HepG2 (cell line): ENCODE results near the gene FKBP8. TPM values are rescaled to one million over a fixed set of nuclear protein-coding genes. Genes with fewer than 3 reads are reported as not detected.

Experiments
- ATF4 ChIP-seq, 2 experiments: fragments of 450-650 bp in 1 of 2; sonication (generic) in 1 of 2; formaldehyde crosslinking; IDR thresholded peaks; 2 replicates each; pipeline versions ENCODE4 v1.5.0 to v1.8.0; 2020 to 2022; ENCODE audit warnings: mild to moderate bottlenecking in 1 of 2, missing genetic modification reagents in 1 of 2
- ATRX ChIP-seq: sonication (generic); formaldehyde crosslinking; IDR thresholded peaks from 2 replicates; pipeline ENCODE4 v1.4.0; 2020; ENCODE audit warnings: missing genetic modification reagents, borderline replicate concordance
- CAMTA2 ChIP-seq: sonication (generic); formaldehyde crosslinking; IDR thresholded peaks from 2 replicates; pipeline ENCODE4 v1.4.0; 2020; ENCODE audit warnings: mild to moderate bottlenecking, missing genetic modification reagents, borderline replicate concordance
- GATAD1 ChIP-seq: IDR thresholded peaks from 2 replicates; pipeline ENCODE4 v1.6.1; 2016; ENCODE audit warnings: missing genetic modification reagents, missing compliant biosample characterization
- JUND ChIP-seq: sonication (generic); formaldehyde crosslinking; IDR thresholded peaks from 2 replicates; pipeline ENCODE4 v1.8.0; 2022; ENCODE audit warnings: mild to moderate bottlenecking, missing genetic modification reagents
- MXI1 ChIP-seq: IDR thresholded peaks from 3 replicates; pipeline ENCODE4 v1.6.1; 2012; ENCODE audit warnings: low read depth, low read length, inconsistent platforms, borderline replicate concordance
- NCOA2 ChIP-seq: sonication (generic); formaldehyde crosslinking; IDR thresholded peaks from 2 replicates; pipeline ENCODE4 v1.8.0; 2022; ENCODE audit warnings: inconsistent platforms
- NFYC ChIP-seq: IDR thresholded peaks from 2 replicates; pipeline ENCODE4 v1.6.1; 2016; ENCODE audit warnings: missing genetic modification reagents, missing compliant biosample characterization
- NR3C1 ChIP-seq: sonication (generic); formaldehyde crosslinking; IDR thresholded peaks from 2 replicates; pipeline ENCODE4 v1.4.0; 2020; ENCODE audit warnings: missing genetic modification reagents
- PHF20 ChIP-seq: sonication (generic); formaldehyde crosslinking; IDR thresholded peaks from 2 replicates; pipeline ENCODE4 v1.5.0; 2020; ENCODE audit warnings: mild to moderate bottlenecking, missing genetic modification reagents
- PPARG ChIP-seq: conservative IDR thresholded peaks from 2 replicates; pipeline ENCODE4 v1.6.1; 2016; ENCODE audit warnings: missing biosample characterization, missing genetic modification reagents
- SNRNP70 ChIP-seq: fragments of 200-400 bp; formaldehyde crosslinking; IDR thresholded peaks from 2 replicates; pipeline ENCODE4 v1.6.1; 2017; ENCODE audit warnings: mild to moderate bottlenecking, low read depth, low read length, moderate library complexity
- SRSF9 ChIP-seq: fragments of 200-400 bp; formaldehyde crosslinking; IDR thresholded peaks from 2 replicates; pipeline ENCODE4 v1.6.1; 2018; ENCODE audit warnings: borderline replicate concordance, mild to moderate bottlenecking, low read depth, low read length; ENCODE audit not compliant: insufficient read depth, poor library complexity, severe bottlenecking
- TOE1 ChIP-seq: sonication (generic); formaldehyde crosslinking; IDR thresholded peaks from 2 replicates; pipeline ENCODE4 v1.4.0; 2020; ENCODE audit warnings: mild to moderate bottlenecking, missing genetic modification reagents
- U2AF1 ChIP-seq: fragments of 200-400 bp; formaldehyde crosslinking; optimal IDR thresholded peaks from 2 replicates; pipeline ENCODE3; 2017; ENCODE audit warnings: mild to moderate bottlenecking, low read depth, low read length
- ZBTB21 ChIP-seq: sonication (generic); formaldehyde crosslinking; IDR thresholded peaks from 2 replicates; pipeline ENCODE4 v1.4.0; 2020; ENCODE audit warnings: missing genetic modification reagents
- ZBTB44 ChIP-seq: sonication (generic); formaldehyde crosslinking; IDR thresholded peaks from 2 replicates; pipeline ENCODE4 v1.4.0; 2020; ENCODE audit warnings: missing genetic modification reagents
- ZFP36L1 ChIP-seq: sonication (generic); formaldehyde crosslinking; IDR thresholded peaks from 2 replicates; pipeline ENCODE4 v1.8.0; 2022; ENCODE audit warnings: mild to moderate bottlenecking, missing genetic modification reagents, moderate library complexity
- ZKSCAN1 ChIP-seq: fragments of 150-350 bp; IDR thresholded peaks from 2 replicates; pipeline ENCODE4 v1.6.1; 2014; ENCODE audit warnings: low read length
- ZNF275 ChIP-seq: sonication (generic); formaldehyde crosslinking; IDR thresholded peaks from 2 replicates; pipeline ENCODE4 v1.8.0; 2022; ENCODE audit warnings: missing genetic modification reagents, mild to moderate bottlenecking, inconsistent platforms, borderline replicate concordance
- ZNF337 ChIP-seq: sonication (generic); formaldehyde crosslinking; IDR thresholded peaks from 2 replicates; pipeline ENCODE4 v1.5.1; 2020; ENCODE audit warnings: missing genetic modification reagents, low read depth, mild to moderate bottlenecking, borderline replicate concordance
- ZNF503 ChIP-seq: sonication (generic); formaldehyde crosslinking; IDR thresholded peaks from 2 replicates; pipeline ENCODE4 v1.4.0; 2020; ENCODE audit warnings: missing genetic modification reagents
- ZNF562 ChIP-seq: sonication (generic); formaldehyde crosslinking; IDR thresholded peaks from 2 replicates; pipeline ENCODE4 v1.8.0; 2022; ENCODE audit warnings: missing genetic modification reagents, borderline replicate concordance
- ZNF782 ChIP-seq: sonication (generic); formaldehyde crosslinking; IDR thresholded peaks from 2 replicates; pipeline ENCODE4 v1.4.0; 2020; ENCODE audit warnings: missing genetic modification reagents, mild to moderate bottlenecking, borderline replicate concordance
- polyA plus RNA-seq, 8 experiments: library from polyadenylated mRNA; depleted of rRNA in 3 of 8; stranded (reverse) in 7 of 8; unstranded in 1 of 8; fragments of >200 nt; fragmentation: Illumina TruSeq in 4 of 8; extraction: Trizol in 4 of 8; gene quantifications; 2 replicates each; pipeline versions ENCODE4 v1.2.1 to v1.2.3, GENCODE V29; 2011 to 2016; ENCODE audit warnings: low read depth in 4 of 8, missing spikeins in 1 of 8, mixed read lengths in 1 of 8; ENCODE audit not compliant: insufficient read depth in 1 of 8
- total RNA-seq, 5 experiments: library from RNA; depleted of rRNA; stranded (reverse); fragments of >200 nt; fragmentation: Illumina TruSeq; extraction: Trizol; gene quantifications; 2 replicates each; pipeline ENCODE4 v1.2.3, GENCODE V29; 2016; ENCODE audit warnings: low read depth in 1 of 5

Gene FKBP8
- total and polyA plus RNA-seq, 2 of the 13 experiments (the other 11 are each of a cell fraction or from before 2014, with no cell fraction given) = 81.7 to 93.9 TPM

GRCh38 chr19:18514800-18515682 is 28.3 kb downstream of the FKBP8 start (continued):
- no peak for TF ChIP-seq SRSF9
- peak; percentile 98 for TF ChIP-seq ZBTB21 (CRISPR knock-in tag)
- TF ChIP-seq CAMTA2 (CRISPR knock-in tag) = no peak
- TF ChIP-seq ZNF782 (CRISPR knock-in tag) = peak; percentile 49; the same call in 1 of the 2 replicates
- peak; percentile 97; the same call in 2 of the 3 replicates for TF ChIP-seq MXI1
- 0 out of 2 replicates have a peak, but pooled peaks have one; percentile 53 for TF ChIP-seq ZBTB44 (CRISPR knock-in tag)
- peak in 1 of 2 experiments; percentile 92; a peak in 2 of 4 replicates for TF ChIP-seq ATF4 (CRISPR knock-in tag; IDR thresholded peaks at IDR 0.05)
- peak; percentile 99 for TF ChIP-seq PPARG (CRISPR knock-in tag)
- TF ChIP-seq ZNF275 (CRISPR knock-in tag) = peak; percentile 86; the same call in 1 of the 2 replicates
- peak; percentile 87; the same call in 1 of the 2 replicates for TF ChIP-seq ZNF337 (CRISPR knock-in tag)
- TF ChIP-seq GATAD1 (CRISPR knock-in tag) = peak; percentile 82
- peak; percentile 93 for TF ChIP-seq JUND (CRISPR knock-in tag)
- TF ChIP-seq TOE1 (CRISPR knock-in tag) = peak; percentile 85; the same call in 1 of the 2 replicates
- peak; percentile 99 for TF ChIP-seq ZNF503 (CRISPR knock-in tag)
- TF ChIP-seq NFYC (CRISPR knock-in tag) = peak; percentile 49; the same call in 1 of the 2 replicates
- TF ChIP-seq NR3C1 (CRISPR knock-in tag) = no peak
- TF ChIP-seq ZKSCAN1 = 0 out of 2 replicates have a peak, but pooled peaks have one; percentile 13
- no peak for TF ChIP-seq ATRX (CRISPR knock-in tag)
- TF ChIP-seq ZFP36L1 (CRISPR knock-in tag) = peak; percentile 95
- TF ChIP-seq SNRNP70 = no peak
- peak; percentile 98 for TF ChIP-seq NCOA2 (CRISPR knock-in tag)
- peak; percentile 70; the same call in 1 of the 2 replicates for TF ChIP-seq PHF20 (CRISPR knock-in tag)
- no peak for TF ChIP-seq ZNF562 (CRISPR knock-in tag)
- peak; percentile 49 for TF ChIP-seq U2AF1
